Measurements from ENCODE around the gene PLXDC1. TPM values are rescaled to one million over a fixed set of nuclear protein-coding genes. Genes with fewer than 3 reads are reported as not detected.

The PLXDC1 gene
- total and polyA plus RNA-seq, 2 of the 13 experiments (the other 11 are each of a cell fraction or from before 2014, with no cell fraction given): not detected

DNA sequence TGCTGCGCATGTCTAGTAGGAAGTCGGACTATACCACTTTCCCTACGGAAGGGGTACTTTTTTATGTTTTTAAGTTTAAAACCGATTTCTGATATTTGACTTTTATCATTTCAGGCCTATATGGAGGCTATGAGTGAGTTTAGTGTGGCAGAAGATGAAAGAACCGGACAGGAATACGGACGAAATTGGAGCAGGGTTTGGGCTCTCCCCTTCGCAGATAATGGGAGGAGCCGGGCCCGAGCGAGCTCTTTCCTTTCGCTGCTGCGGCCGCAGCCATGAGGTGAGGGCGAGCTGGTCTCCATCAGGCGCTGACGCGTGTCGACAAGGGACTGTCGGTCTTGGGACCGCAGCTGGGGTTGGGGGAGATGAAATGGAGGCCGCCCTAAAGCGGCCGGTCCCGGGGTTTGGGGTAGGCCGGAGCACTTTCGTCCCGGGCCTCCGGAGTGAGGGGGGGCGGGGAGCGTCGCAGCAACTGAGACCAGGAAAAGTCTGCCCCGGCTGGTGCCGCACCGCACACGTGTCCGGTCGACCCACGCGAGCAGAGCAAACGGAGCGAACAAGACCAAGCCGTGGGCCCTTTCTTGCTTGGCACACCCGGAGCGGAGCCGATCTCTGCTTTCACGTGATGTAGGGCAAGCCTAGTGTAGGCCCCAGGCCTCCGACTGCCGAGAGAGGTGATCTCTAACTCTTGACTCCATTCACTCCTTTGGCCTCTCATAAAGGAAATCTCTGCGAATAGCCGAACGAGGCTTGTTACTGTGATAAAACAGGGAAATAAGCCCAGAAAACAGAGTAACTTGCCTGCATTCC is 48.8 kb upstream of the PLXDC1 start, which contains the start of gene RPL19 (continued):
- no peak for TF ChIP-seq CBX2 (IDR thresholded peaks at IDR 0.05; ENCODE audit: low read depth, low read length)
- no peak for TF ChIP-seq CBX2 (CRISPR knock-in tag; IDR thresholded peaks at IDR 0.05; ENCODE audit: low read depth)
- no peak for TF ChIP-seq ZBTB34 (CRISPR knock-in tag; IDR thresholded peaks at IDR 0.05)
- no peak for TF ChIP-seq MIER2 (CRISPR knock-in tag; IDR thresholded peaks at IDR 0.05)
- 0 out of 2 replicates have a peak, but pooled peaks have one; percentile 52 for TF ChIP-seq ZNF816 (CRISPR knock-in tag; IDR thresholded peaks at IDR 0.05; ENCODE audit: borderline replicate concordance)
- no peak for TF ChIP-seq HNRNPH1 (optimal IDR thresholded peaks at IDR 0.05; ENCODE audit: low read depth, low read length)
- no peak for TF ChIP-seq TRIM24 (CRISPR knock-in tag; IDR thresholded peaks at IDR 0.05)
- peak; percentile 76; the same call in 1 of the 2 replicates for TF ChIP-seq SAP130 (CRISPR knock-in tag; IDR thresholded peaks at IDR 0.05; ENCODE audit: low read depth)
- peak; percentile 78 for TF ChIP-seq KLF12 (CRISPR knock-in tag; IDR thresholded peaks at IDR 0.05; ENCODE audit: borderline replicate concordance)
- TF ChIP-seq NFKBIZ (CRISPR knock-in tag; IDR thresholded peaks at IDR 0.05): peak; percentile 36; the same call in 1 of the 2 replicates
- TF ChIP-seq ZNF749 (CRISPR knock-in tag; IDR thresholded peaks at IDR 0.05; ENCODE audit: borderline replicate concordance): no peak
- peak; percentile 78; the same call in 1 of the 2 replicates for TF ChIP-seq HNRNPL (IDR thresholded peaks at IDR 0.05; ENCODE audit: low read depth, low read length)
- no peak for TF ChIP-seq RFXANK (CRISPR knock-in tag; IDR thresholded peaks at IDR 0.05)
- TF ChIP-seq, protein P1, sequence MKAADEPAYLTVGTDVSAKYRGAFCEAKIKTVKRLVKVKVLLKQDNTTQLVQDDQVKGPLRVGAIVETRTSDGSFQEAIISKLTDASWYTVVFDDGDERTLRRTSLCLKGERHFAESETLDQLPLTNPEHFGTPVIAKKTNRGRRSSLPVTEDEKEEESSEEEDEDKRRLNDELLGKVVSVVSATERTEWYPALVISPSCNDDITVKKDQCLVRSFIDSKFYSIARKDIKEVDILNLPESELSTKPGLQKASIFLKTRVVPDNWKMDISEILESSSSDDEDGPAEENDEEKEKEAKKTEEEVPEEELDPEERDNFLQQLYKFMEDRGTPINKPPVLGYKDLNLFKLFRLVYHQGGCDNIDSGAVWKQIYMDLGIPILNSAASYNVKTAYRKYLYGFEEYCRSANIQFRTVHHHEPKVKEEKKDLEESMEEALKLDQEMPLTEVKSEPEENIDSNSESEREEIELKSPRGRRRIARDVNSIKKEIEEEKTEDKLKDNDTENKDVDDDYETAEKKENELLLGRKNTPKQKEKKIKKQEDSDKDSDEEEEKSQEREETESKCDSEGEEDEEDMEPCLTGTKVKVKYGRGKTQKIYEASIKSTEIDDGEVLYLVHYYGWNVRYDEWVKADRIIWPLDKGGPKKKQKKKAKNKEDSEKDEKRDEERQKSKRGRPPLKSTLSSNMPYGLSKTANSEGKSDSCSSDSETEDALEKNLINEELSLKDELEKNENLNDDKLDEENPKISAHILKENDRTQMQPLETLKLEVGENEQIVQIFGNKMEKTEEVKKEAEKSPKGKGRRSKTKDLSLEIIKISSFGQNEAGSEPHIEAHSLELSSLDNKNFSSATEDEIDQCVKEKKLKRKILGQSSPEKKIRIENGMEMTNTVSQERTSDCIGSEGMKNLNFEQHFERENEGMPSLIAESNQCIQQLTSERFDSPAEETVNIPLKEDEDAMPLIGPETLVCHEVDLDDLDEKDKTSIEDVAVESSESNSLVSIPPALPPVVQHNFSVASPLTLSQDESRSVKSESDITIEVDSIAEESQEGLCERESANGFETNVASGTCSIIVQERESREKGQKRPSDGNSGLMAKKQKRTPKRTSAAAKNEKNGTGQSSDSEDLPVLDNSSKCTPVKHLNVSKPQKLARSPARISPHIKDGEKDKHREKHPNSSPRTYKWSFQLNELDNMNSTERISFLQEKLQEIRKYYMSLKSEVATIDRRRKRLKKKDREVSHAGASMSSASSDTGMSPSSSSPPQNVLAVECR (CRISPR knock-in tag; IDR thresholded peaks at IDR 0.05; ENCODE audit: borderline replicate concordance): peak; percentile 93
- no peak for TF ChIP-seq PBX2 (CRISPR knock-in tag; IDR thresholded peaks at IDR 0.05)
- TF ChIP-seq RARG (CRISPR knock-in tag; IDR thresholded peaks at IDR 0.05; ENCODE audit: low read depth): no peak
- no peak for TF ChIP-seq ZFP36 (IDR thresholded peaks at IDR 0.05; ENCODE audit: borderline replicate concordance, low read depth, low read length, partially characterized antibody)
- TF ChIP-seq SRSF4 (IDR thresholded peaks at IDR 0.05; ENCODE audit: low read depth, low read length, poor library complexity, severe bottlenecking): no peak
- TF ChIP-seq, protein P2, sequence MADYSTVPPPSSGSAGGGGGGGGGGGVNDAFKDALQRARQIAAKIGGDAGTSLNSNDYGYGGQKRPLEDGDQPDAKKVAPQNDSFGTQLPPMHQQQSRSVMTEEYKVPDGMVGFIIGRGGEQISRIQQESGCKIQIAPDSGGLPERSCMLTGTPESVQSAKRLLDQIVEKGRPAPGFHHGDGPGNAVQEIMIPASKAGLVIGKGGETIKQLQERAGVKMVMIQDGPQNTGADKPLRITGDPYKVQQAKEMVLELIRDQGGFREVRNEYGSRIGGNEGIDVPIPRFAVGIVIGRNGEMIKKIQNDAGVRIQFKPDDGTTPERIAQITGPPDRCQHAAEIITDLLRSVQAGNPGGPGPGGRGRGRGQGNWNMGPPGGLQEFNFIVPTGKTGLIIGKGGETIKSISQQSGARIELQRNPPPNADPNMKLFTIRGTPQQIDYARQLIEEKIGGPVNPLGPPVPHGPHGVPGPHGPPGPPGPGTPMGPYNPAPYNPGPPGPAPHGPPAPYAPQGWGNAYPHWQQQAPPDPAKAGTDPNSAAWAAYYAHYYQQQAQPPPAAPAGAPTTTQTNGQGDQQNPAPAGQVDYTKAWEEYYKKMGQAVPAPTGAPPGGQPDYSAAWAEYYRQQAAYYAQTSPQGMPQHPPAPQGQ (CRISPR knock-in tag; IDR thresholded peaks at IDR 0.05; ENCODE audit: borderline replicate concordance): no peak
- 0 out of 2 replicates have a peak, but pooled peaks have one; percentile 34 for TF ChIP-seq ZNF614 (CRISPR knock-in tag; IDR thresholded peaks at IDR 0.05; ENCODE audit: borderline replicate concordance)
- no peak for TF ChIP-seq RBAK (CRISPR knock-in tag; IDR thresholded peaks at IDR 0.05)
